ENCODE data around the gene EFNA2. TPM values are rescaled to one million over a fixed set of nuclear protein-coding genes. Genes with fewer than 3 reads are reported as not detected.

EFNA2 gene
- total and polyA plus RNA-seq, 2 experiments from 2014 or later = 2.7 to 10.3 TPM

GRCh38 chr19:1240925-1241324 is 44.7 kb upstream of the EFNA2 start:
- Histone ChIP-seq H3F3A (replicated peaks; ENCODE audit: low read depth) (peaks cover 37% of the 10 kb centered on the region), H3K9me2 (ENCODE audit: insufficient read depth) (no peaks in the 10 kb centered on the region), H4K20me1 (replicated peaks; ENCODE audit: insufficient read depth) (peaks cover 3% of the 10 kb centered on the region; the same call in 1 of the 2 replicates), H3K79me2 (replicated peaks; ENCODE audit: insufficient read depth) (peaks cover 7% of the 10 kb centered on the region), H3K4me1 (ENCODE audit: insufficient read depth) (peaks cover 15% of the 10 kb centered on the region; the same call in 1 of the 2 replicates), H3K4me3 (peak overlapping the region; percentile 95), H3K36me3 (ENCODE audit: insufficient read depth) (no peaks in the 10 kb centered on the region), H2AFZ (peak overlapping the region; percentile 74; the same call in 1 of the 2 replicates), H3K27me3 (ENCODE audit: insufficient read depth) (no peaks in the 10 kb centered on the region), H3K4me2 (peak overlapping the region; percentile 89), H3K27ac (ENCODE audit: low read depth) (no peak overlapping the region)
- DNase-seq (ENCODE audit: low spot score) = no peak
- no peak overlapping the region for H3K27ac Mint-ChIP-seq
- H3K27me3 Mint-ChIP-seq (ENCODE audit: insufficient read depth, low read depth, poor library complexity) = peaks cover 11% of the 10 kb centered on the region
- peaks cover 20% of the 10 kb centered on the region for H3K4me1 Mint-ChIP-seq
- H3K4me3 Mint-ChIP-seq = peak overlapping the region; percentile 86
- no peaks in the 10 kb centered on the region; the same call in 2 of the 3 replicates for H3K36me3 Mint-ChIP-seq (ENCODE audit: low read depth)
- ATAC-seq = no peak
- TF ChIP-seq CREB1 (CRISPR knock-in tag; IDR thresholded peaks at IDR 0.05; ENCODE audit: low read depth) (no peak), ZNF331 (CRISPR knock-in tag; IDR thresholded peaks at IDR 0.05; ENCODE audit: low read depth) (no peak), EZH2phosphoT487 (IDR thresholded peaks at IDR 0.05; ENCODE audit: unreplicated experiment) (no peak)
- no peaks in the 10 kb centered on the region; the same call in 2 of the 3 replicates for H3K9me3 Mint-ChIP-seq

GRCh38 chr19:1241417-1242095 is 44.1 kb upstream of the EFNA2 start, which contains the start of gene ATP5F1D:
Gene ATP5F1D, plus strand, starts transcription at chr19:1241751. Its CDS starts 100 bp downstream, at chr19:1241851.
- H3K36me3 ChIP-seq (ENCODE audit: insufficient read depth) = no peaks in the 10 kb centered on the region
- peaks cover 15% of the 10 kb centered on the region; the same call in 1 of the 2 replicates for H3K4me1 ChIP-seq (ENCODE audit: insufficient read depth)
- Mint-ChIP-seq H3K4me3 (peak within 1 kb of the TSS; percentile 86), H3K27ac (peak within 1 kb of the TSS; percentile 66), H3K4me1 (peaks cover 20% of the 10 kb centered on the region), H3K36me3 (ENCODE audit: low read depth) (no peaks in the 10 kb centered on the region; the same call in 2 of the 3 replicates), H3K27me3 (ENCODE audit: insufficient read depth, low read depth, poor library complexity) (peaks cover 11% of the 10 kb centered on the region), H3K9me3 (no peaks in the 10 kb centered on the region; the same call in 2 of the 3 replicates)
- TF ChIP-seq CREB1 (CRISPR knock-in tag; IDR thresholded peaks at IDR 0.05; ENCODE audit: low read depth) (peak; percentile 95), POLR2AphosphoS5 (IDR thresholded peaks at IDR 0.05; ENCODE audit: low read depth) (peak; percentile 73), ETS1 (IDR thresholded peaks at IDR 0.05) (peak; percentile 99), ZNF462 (CRISPR knock-in tag; IDR thresholded peaks at IDR 0.05) (no peak)
- H3K27me3 ChIP-seq (ENCODE audit: insufficient read depth) = no peaks in the 10 kb centered on the region
- DNase-seq (ENCODE audit: low spot score) = peak; percentile 98
- H3K4me3 ChIP-seq = peak within 1 kb of the TSS; percentile 95
- H3K4me2 ChIP-seq = peak within 1 kb of the TSS; percentile 89
- H3K79me2 ChIP-seq (replicated peaks; ENCODE audit: insufficient read depth) = peaks cover 7% of the 10 kb centered on the region
- H3K9me2 ChIP-seq (ENCODE audit: insufficient read depth) = no peaks in the 10 kb centered on the region
- peak; percentile 33 for ATAC-seq
- peak within 1 kb of the TSS; percentile 74; the same call in 1 of the 2 replicates for H2AFZ ChIP-seq
- peaks cover 3% of the 10 kb centered on the region; the same call in 1 of the 2 replicates for H4K20me1 ChIP-seq (replicated peaks; ENCODE audit: insufficient read depth)
- H3K27ac ChIP-seq (ENCODE audit: low read depth) = no peak within 1 kb of the TSS
- H3F3A ChIP-seq (replicated peaks; ENCODE audit: low read depth) = peaks cover 37% of the 10 kb centered on the region

All from GM23338 (cell line).